ENCODE results near the gene DNAAF6.
"Not testable (repeated sequence)": the region's sequence is repeated elsewhere in the genome, so short reads cannot be mapped to it uniquely, and the experiment has no call there.

DNAAF6 gene

GRCh38 chrX:107205770-107206696 is at the start of gene DNAAF6, which contains the start of gene NUP62CL:
Gene DNAAF6 (plus strand): TSS chrX:107206611. CDS start chrX:107212876, 6,265 bp downstream.
Gene NUP62CL (minus strand): TSS chrX:107206433. CDS start chrX:107175146, 31,287 bp downstream.
- peak; percentile 55 for DNase-seq

GRCh38 chrX:107157618-107158017 is 48.8 kb upstream of the DNAAF6 start:
- not testable (repeated sequence) for DNase-seq

GRCh38 chrX:107167163-107167921 is 39.1 kb upstream of the DNAAF6 start:
- no peak for DNase-seq

GRCh38 chrX:107168257-107168656 is 38.2 kb upstream of the DNAAF6 start:
- no peak for DNase-seq

GRCh38 chrX:107168712-107169111 is 37.7 kb upstream of the DNAAF6 start:
- DNase-seq: no peak

- DNase-seq: no peak
These were observed 34.9 kb upstream of the DNAAF6 start for GRCh38 chrX:107171369-107172102.

- no peak for DNase-seq
These were observed 9.1 kb upstream of the DNAAF6 start for GRCh38 chrX:107197319-107197718.

GRCh38 chrX:107198074-107198473 is 8.3 kb upstream of the DNAAF6 start:
- DNase-seq: not testable (repeated sequence)

GRCh38 chrX:107199491-107199890 is 6.9 kb upstream of the DNAAF6 start:
- no peak for DNase-seq

GRCh38 chrX:107204068-107204605 is 2.3 kb upstream of the DNAAF6 start:
- DNase-seq: no peak

- DNase-seq: no peak
These were observed 270 bp downstream of the DNAAF6 start for GRCh38 chrX:107206697-107207065.

- DNase-seq: no peak
These were observed 678 bp downstream of the DNAAF6 start for GRCh38 chrX:107207089-107207488.

- DNase-seq: no peak
These were observed 1.5 kb downstream of the DNAAF6 start for GRCh38 chrX:107207943-107208342.

GRCh38 chrX:107213477-107213876 is 7.1 kb downstream of the DNAAF6 start:
- DNase-seq: no peak

GRCh38 chrX:107226757-107227156 is 20.3 kb downstream of the DNAAF6 start:
- DNase-seq: no peak

- DNase-seq: no peak
These were observed 21.5 kb downstream of the DNAAF6 start for GRCh38 chrX:107227780-107228485.

- no peak for DNase-seq
These were observed 22.0 kb downstream of the DNAAF6 start for GRCh38 chrX:107228486-107228819.

GRCh38 chrX:107272431-107272921 is 66.1 kb downstream of the DNAAF6 start:
- DNase-seq: no peak

- DNase-seq: no peak
These were observed 67.4 kb downstream of the DNAAF6 start for GRCh38 chrX:107273795-107274194.

- DNase-seq: no peak
These were observed 82.3 kb downstream of the DNAAF6 start for GRCh38 chrX:107288676-107289075.

- no peak for DNase-seq
These were observed 83.6 kb downstream of the DNAAF6 start for GRCh38 chrX:107290019-107290418.

- no peak for DNase-seq
These were observed 86.6 kb downstream of the DNAAF6 start for GRCh38 chrX:107293056-107293455.
